Astrocyte of the cerebellum (primary cell): ENCODE data around the gene DDX43.
"Not testable (repeated sequence)": the region's sequence is repeated elsewhere in the genome, so short reads cannot be mapped to it uniquely, and the experiment has no call there.

Experiments used
- DNase-seq: peaks from one replicate; pipeline ENCODE4 v3.0.0-alpha.2; 2011; ENCODE audit warnings: low read depth
- H3K4me3 ChIP-seq: 2 replicates; pipeline ENCODE4 v1.5.1; 2011; ENCODE audit warnings: mild to moderate bottlenecking, low read depth, low read length, moderate library complexity
- in situ Hi-C: cut with HindIII; loops from 2 replicates; pipeline ENCODE4 v1.10.0; 2017; ENCODE audit warnings: low sequenced_read_pairs
- TF ChIP-seq, protein P1 (sequence below): IDR thresholded peaks from 2 replicates; pipeline ENCODE4 v1.5.1; 2012; ENCODE audit warnings: low read length, low read depth, moderate library complexity, mild to moderate bottlenecking; ENCODE audit errors: missing control alignments

The DDX43 gene

DNA sequence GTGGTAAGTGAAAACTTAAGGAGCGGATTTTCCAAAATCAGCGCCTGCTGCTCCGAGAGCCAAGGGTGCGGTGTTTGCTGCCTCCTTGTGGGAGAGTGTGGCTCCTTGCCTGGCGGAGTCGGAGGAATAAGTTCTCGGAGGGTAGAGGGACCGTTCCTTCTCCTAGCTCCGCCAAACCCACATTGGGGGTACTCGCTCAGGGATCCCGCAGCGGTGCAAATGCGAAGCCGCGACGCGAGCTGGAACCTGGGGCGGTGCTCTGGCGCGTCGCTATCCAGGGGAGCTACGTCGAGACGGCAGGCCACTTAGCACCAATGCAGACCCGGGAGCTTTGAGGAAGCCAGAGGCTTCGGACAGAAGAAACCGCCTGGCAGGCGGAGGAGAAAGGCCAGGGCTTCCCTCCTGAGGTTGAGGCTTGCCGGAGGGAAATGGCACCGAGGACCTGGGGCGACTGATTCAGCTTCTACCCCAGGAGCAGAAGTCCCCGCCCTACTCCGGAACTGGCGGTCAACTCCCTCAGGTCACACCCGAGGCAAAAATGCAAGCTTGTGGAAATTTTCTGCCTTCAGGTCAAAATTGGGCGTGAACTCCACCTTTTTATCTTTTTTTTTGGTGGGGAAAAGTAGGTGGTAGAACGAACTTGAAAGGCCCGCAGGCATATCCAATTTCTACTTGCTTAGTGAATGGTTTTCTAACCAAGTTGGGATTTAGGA is 5.7 kb upstream of the DDX43 start:
- DNase-seq, result no peak
- in situ Hi-C loops, result no loop called here
- TF ChIP-seq, protein P1, sequence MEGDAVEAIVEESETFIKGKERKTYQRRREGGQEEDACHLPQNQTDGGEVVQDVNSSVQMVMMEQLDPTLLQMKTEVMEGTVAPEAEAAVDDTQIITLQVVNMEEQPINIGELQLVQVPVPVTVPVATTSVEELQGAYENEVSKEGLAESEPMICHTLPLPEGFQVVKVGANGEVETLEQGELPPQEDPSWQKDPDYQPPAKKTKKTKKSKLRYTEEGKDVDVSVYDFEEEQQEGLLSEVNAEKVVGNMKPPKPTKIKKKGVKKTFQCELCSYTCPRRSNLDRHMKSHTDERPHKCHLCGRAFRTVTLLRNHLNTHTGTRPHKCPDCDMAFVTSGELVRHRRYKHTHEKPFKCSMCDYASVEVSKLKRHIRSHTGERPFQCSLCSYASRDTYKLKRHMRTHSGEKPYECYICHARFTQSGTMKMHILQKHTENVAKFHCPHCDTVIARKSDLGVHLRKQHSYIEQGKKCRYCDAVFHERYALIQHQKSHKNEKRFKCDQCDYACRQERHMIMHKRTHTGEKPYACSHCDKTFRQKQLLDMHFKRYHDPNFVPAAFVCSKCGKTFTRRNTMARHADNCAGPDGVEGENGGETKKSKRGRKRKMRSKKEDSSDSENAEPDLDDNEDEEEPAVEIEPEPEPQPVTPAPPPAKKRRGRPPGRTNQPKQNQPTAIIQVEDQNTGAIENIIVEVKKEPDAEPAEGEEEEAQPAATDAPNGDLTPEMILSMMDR, result peak; percentile 83
- H3K4me3 ChIP-seq, result peak overlapping the region; percentile 40

DNA sequence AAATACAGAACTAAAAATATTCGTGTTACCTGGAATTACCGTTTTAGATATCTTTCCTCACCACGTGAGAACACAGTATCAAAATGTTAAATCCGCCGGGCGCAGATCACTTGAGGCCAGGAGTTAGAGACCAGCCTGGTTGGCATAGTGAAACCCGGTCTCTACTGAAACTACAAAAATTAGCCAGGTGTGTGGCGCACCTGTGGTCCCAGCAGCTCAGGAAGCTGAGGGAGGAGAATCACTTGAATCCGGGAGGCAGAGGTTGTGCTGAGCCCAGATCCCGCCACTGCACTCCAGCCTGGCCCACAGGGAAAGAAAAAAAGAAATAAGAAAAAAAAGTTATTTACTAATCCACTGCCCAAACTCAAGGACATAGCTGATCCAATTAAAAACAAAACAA is 4.8 kb upstream of the DDX43 start:
- in situ Hi-C loops, result no loop called here

DNA sequence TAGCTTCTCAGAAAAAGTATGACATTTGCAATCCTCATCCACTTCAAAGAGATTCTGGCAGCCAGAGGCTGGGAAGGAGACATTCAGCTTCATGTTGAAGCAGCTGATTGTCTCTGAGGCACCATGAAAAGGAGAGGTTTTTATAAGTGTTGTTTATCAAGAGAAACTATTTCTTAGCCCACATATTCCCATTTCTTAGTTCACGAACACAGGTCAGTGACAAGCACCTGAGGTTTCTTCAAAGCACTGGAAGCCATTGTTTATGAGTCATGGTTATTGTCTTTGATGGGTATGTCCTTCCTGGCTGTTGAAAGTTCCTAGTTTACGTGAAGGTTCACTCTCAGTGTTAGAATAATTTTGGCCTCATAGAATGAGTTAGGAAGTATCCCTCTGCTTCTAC is 3.0 kb upstream of the DDX43 start:
- H3K4me3 ChIP-seq, result no peak overlapping the region
- TF ChIP-seq, protein P1, result no peak
- DNase-seq, result no peak
- in situ Hi-C loops, result no loop called here

More for the DNA sequence above, 4.8 kb upstream of the DDX43 start:
- TF ChIP-seq, protein P1, result no peak
- no peak for DNase-seq
- H3K4me3 ChIP-seq, result no peak overlapping the region

DNA sequence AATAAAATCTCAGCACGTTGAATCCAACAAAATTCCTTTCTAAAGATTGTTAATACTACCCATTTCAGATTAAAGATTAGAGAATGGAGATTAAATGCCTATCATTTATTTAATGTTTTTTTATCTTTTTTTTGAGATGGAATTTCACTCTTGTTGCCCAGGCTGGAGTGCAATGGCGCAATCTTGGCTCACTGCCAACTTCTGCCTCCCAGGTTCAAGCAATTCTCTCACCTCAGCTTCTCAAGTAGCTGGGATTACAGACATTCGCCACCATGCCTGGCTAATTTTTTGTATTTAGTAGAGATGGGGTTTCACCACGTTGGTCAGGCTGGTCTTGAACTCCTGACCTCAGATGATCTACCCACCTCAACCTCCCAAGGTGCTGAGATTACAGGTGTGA is 2.4 kb upstream of the DDX43 start:
- in situ Hi-C loops, DNase-seq, H3K4me3 ChIP-seq: not testable (repeated sequence)

DNA sequence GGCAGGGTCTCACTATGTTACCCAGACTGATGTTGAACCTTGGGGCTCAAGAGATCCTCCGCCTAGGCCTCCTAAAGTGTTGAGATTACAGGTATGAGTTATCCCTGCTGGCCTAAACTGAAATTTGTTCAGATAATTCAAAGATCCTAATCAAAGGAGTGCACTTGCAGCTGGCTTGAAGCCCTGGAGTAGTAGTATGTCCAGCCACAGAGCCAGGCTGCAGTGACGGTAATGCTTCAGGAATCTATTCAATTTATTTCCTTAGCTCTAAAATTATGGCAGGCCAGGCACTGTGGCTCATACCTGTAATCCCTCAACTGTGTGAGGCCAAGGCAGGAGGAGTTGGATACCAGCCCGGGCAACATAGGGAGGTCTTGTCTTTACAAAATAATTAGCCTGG is 1.4 kb upstream of the DDX43 start:
- in situ Hi-C loops, result no loop called here
- DNase-seq, result no peak
- no peak overlapping the region for H3K4me3 ChIP-seq
- TF ChIP-seq, protein P1, result no peak

DNA sequence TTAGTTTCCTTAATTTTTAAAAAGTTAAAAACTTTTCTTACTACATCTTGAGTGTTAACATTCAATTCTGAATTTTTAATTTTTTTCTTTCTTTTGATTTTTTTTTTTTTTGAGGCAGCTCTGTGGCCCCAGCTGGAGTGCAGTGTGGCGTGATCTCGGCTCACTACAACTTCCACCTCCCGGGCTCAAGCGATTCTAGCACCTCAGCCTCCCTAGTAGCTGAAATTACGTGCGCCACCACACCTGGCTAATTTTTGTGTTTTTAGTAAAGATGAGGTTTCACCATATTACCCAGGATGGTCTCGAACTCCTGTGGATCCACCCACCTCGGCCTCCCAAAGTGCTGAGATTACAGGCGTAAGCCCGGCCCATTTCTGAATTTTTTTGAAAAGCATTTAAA is 1.2 kb downstream of the DDX43 start:
- no peak for DNase-seq
- TF ChIP-seq, protein P1, result no peak
- no peak overlapping the region for H3K4me3 ChIP-seq
- in situ Hi-C loops, result no loop called here

DNA sequence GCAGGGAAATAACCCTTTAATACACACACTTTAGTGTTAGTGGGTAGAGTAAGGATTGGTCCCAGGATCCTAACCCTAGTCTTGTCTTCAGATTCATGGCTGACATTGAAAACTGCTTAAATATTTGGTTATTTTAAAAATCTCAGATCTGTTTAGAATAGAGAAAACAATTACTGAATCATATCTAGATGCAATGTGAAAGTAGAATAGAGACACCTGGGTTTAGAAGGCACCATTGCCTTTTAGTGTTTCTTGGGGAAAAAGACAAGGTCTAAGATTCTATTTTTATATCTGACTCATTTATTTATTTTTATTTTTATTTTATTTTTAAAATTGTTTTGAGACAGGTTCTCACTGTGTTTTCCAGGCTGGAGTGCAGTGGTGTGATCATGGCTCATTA is 6.0 kb downstream of the DDX43 start:
- TF ChIP-seq, protein P1, result no peak
- no peak overlapping the region for H3K4me3 ChIP-seq
- no peak for DNase-seq
- in situ Hi-C loops, result no loop called here
